ENCODE measurements around the gene ZFP36L2.

The ZFP36L2 gene

DNA sequence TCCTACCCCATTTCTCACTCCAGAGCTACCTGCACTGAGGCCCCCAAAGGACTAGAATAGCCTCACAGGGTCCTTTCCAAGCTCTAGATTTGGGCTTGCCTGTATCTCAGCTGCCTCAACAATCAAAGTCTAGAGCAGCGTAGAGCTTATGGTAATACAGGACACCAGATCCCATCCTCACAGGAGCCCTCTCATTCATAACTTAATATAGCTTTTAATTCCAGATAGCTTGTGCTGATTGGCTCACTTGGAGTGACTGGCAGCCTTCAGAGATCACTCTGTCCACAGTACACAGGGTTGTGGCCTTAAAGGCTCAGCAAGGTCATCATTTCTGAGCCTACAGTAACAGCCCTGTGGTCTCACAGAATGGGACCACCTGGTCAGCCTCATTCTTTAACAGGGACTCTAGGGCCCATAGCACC is 51.4 kb downstream of the ZFP36L2 start:
- no peak overlapping the region for H3K4me3 ChIP-seq (ENCODE audit: severe bottlenecking)
- no peak overlapping the region for H3K27ac ChIP-seq (ENCODE audit: poor library complexity, severe bottlenecking)
- TF ChIP-seq CTCF (IDR thresholded peaks at IDR 0.05; ENCODE audit: poor library complexity, severe bottlenecking) = no peak
- no peaks in the 10 kb centered on the region for H3K36me3 ChIP-seq (ENCODE audit: low read depth)
- DNase-seq (ENCODE audit: low spot score) = no peak
- no peaks in the 10 kb centered on the region for H3K27me3 ChIP-seq (ENCODE audit: insufficient read depth, poor library complexity, severe bottlenecking)
- H3K4me1 ChIP-seq (ENCODE audit: insufficient read depth, poor library complexity, severe bottlenecking) = peaks cover 16% of the 10 kb centered on the region
- no peaks in the 10 kb centered on the region for H3K9me3 ChIP-seq (ENCODE audit: severe bottlenecking)
- ATAC-seq (ENCODE audit: low read depth) = no peak

GRCh38 chr2:43174368-43174916 is 52.0 kb downstream of the ZFP36L2 start:
- Histone ChIP-seq H3K9me3 (ENCODE audit: severe bottlenecking) (no peaks in the 10 kb centered on the region), H3K4me1 (ENCODE audit: insufficient read depth, poor library complexity, severe bottlenecking) (peaks cover 18% of the 10 kb centered on the region), H3K27me3 (ENCODE audit: insufficient read depth, poor library complexity, severe bottlenecking) (no peaks in the 10 kb centered on the region), H3K27ac (ENCODE audit: poor library complexity, severe bottlenecking) (no peak overlapping the region), H3K4me3 (ENCODE audit: severe bottlenecking) (no peak overlapping the region), H3K36me3 (ENCODE audit: low read depth) (no peaks in the 10 kb centered on the region)
- ATAC-seq (ENCODE audit: low read depth) (no peak), DNase-seq (ENCODE audit: low spot score) (no peak)
- TF ChIP-seq CTCF (IDR thresholded peaks at IDR 0.05; ENCODE audit: poor library complexity, severe bottlenecking) = no peak

Data from RWPE2 (cell line).